Measurements from ENCODE around the gene KLHL29. TPM values are rescaled to one million over a fixed set of nuclear protein-coding genes. Genes with fewer than 3 reads are reported as not detected.

KLHL29 gene
- total and polyA plus RNA-seq, 8 donors: 1.8 to 10.5 (median 2.8) TPM

- intact Hi-C loops (cut with DNase I): no loop called here
- DNase-seq (no peak), ATAC-seq (no peak)
- TF ChIP-seq CTCF (IDR thresholded peaks at IDR 0.05): no peak
- Histone ChIP-seq H3K36me3 (no peaks in the 10 kb centered on the region), H3K27me3 (peaks cover 0 to 3% of the 10 kb centered on the region in 2 donors), H3K4me3 (no peak overlapping the region), H3K9me3 (peaks cover 0 to 1% of the 10 kb centered on the region in 2 donors), H3K4me1 (no peaks in the 10 kb centered on the region), H3K27ac (no peak overlapping the region)
Observed at GRCh38 chr2:23601301-23601965, 216.5 kb downstream of the KLHL29 start.

GRCh38 chr2:23602116-23602515 lies 217.1 kb downstream of the KLHL29 start:
- Histone ChIP-seq H3K27ac (no peak overlapping the region), H3K4me3 (no peak overlapping the region), H3K4me1 (no peaks in the 10 kb centered on the region), H3K36me3 (no peaks in the 10 kb centered on the region), H3K27me3 (no peaks in the 10 kb centered on the region), H3K9me3 (peaks cover 0 to 8% of the 10 kb centered on the region in 2 donors)
- TF ChIP-seq CTCF (IDR thresholded peaks at IDR 0.05): no peak
- no peak for ATAC-seq
- intact Hi-C loops (cut with DNase I): no loop called here
- DNase-seq: no peak

- TF ChIP-seq CTCF (IDR thresholded peaks at IDR 0.05): no peak
- DNase-seq: peak in 1 of 4 donors; percentile 22
- no peaks in the 10 kb centered on the region for H3K27me3 ChIP-seq
- H3K4me3 ChIP-seq: no peak overlapping the region
- no peaks in the 10 kb centered on the region for H3K36me3 ChIP-seq
- H3K4me1 ChIP-seq: no peaks in the 10 kb centered on the region
- no peak for ATAC-seq
- H3K9me3 ChIP-seq: peaks cover 0 to 10% of the 10 kb centered on the region in 2 donors
- intact Hi-C loops (cut with DNase I): no loop called here
- H3K27ac ChIP-seq: no peak overlapping the region
Observed at GRCh38 chr2:23603156-23603555, 218.2 kb downstream of the KLHL29 start.

- TF ChIP-seq CTCF (IDR thresholded peaks at IDR 0.05): no peak
- H3K4me1 ChIP-seq: no peaks in the 10 kb centered on the region
- intact Hi-C loops (cut with DNase I): no loop called here
- peak in 1 of 4 donors; percentile 16 for DNase-seq
- H3K27me3 ChIP-seq: no peaks in the 10 kb centered on the region
- no peak for ATAC-seq
- peaks cover 0 to 10% of the 10 kb centered on the region in 2 donors for H3K9me3 ChIP-seq
- H3K36me3 ChIP-seq: no peaks in the 10 kb centered on the region
- H3K27ac ChIP-seq: no peak overlapping the region
- no peak overlapping the region for H3K4me3 ChIP-seq
Observed at GRCh38 chr2:23603581-23603980, 218.6 kb downstream of the KLHL29 start.

GRCh38 chr2:23604731-23605130 lies 219.8 kb downstream of the KLHL29 start:
- H3K27ac ChIP-seq: no peak overlapping the region
- intact Hi-C loops (cut with DNase I): no loop called here
- DNase-seq (peak in 1 of 4 donors; percentile 16), ATAC-seq (no peak)
- H3K36me3 ChIP-seq: no peaks in the 10 kb centered on the region
- no peak for TF ChIP-seq CTCF (IDR thresholded peaks at IDR 0.05)
- no peaks in the 10 kb centered on the region for H3K4me1 ChIP-seq
- H3K27me3 ChIP-seq: no peaks in the 10 kb centered on the region
- H3K4me3 ChIP-seq: no peak overlapping the region
- H3K9me3 ChIP-seq: peaks cover 0 to 10% of the 10 kb centered on the region in 2 donors
